Keratinocyte (primary cell): Measurements from ENCODE around the gene ZNF664. TPM values are rescaled to one million over a fixed set of nuclear protein-coding genes. Genes with fewer than 3 reads are reported as not detected.

Experiments used
- DNase-seq: peaks from one replicate; pipeline ENCODE4 v3.0.0-alpha.2; 2011; ENCODE audit warnings: low read depth, missing footprints, low spot score
- FAIRE-seq: peaks from 2 replicates; lab custom pipeline; 2011; peaks lifted over from hg19 to GRCh38; lab: Jason Lieb, UNC
- H2AFZ ChIP-seq: 2 replicates; pipeline ENCODE4 v1.6.0; 2012; ENCODE audit warnings: low read length, control low read depth, inconsistent platforms; ENCODE audit not compliant: control insufficient read depth
- H3K27ac ChIP-seq: 2 replicates; pipeline ENCODE4 v1.5.1; 2011; ENCODE audit warnings: low read length; ENCODE audit not compliant: control insufficient read depth, insufficient read depth
- H3K27me3 ChIP-seq: 3 replicates; pipeline ENCODE4 v1.6.0; 2011; ENCODE audit warnings: low read length; ENCODE audit not compliant: control insufficient read depth, insufficient read depth; ENCODE audit errors: extremely low read depth
- H3K36me3 ChIP-seq, 2 experiments: 2 replicates in 1 of 2; 3 replicates in 1 of 2; pipeline ENCODE4 v1.5.1; 2011; ENCODE audit warnings: low read length in 2 of 2, mild to moderate bottlenecking in 1 of 2; ENCODE audit not compliant: control insufficient read depth in 2 of 2, insufficient read depth in 2 of 2; ENCODE audit errors: extremely low read depth in 1 of 2
- H3K4me1 ChIP-seq: 3 replicates; pipeline ENCODE4 v1.5.1; 2011; ENCODE audit warnings: low read length; ENCODE audit not compliant: control insufficient read depth, insufficient read depth; ENCODE audit errors: extremely low read depth
- H3K4me2 ChIP-seq: 3 replicates; pipeline ENCODE4 v1.6.0; 2011; ENCODE audit warnings: low read depth, low read length; ENCODE audit not compliant: control insufficient read depth, insufficient read depth; ENCODE audit errors: extremely low read depth
- H3K4me3 ChIP-seq, 3 experiments: fragments of 200-600 bp in 1 of 3; sonication (generic) in 1 of 3; 2 replicates in 2 of 3; 3 replicates in 1 of 3; pipeline ENCODE4 v1.5.1; 2011 to 2016; ENCODE audit warnings: low read length in 3 of 3, mild to moderate bottlenecking in 3 of 3, control low read depth in 2 of 3, inconsistent platforms in 1 of 3, low read depth in 1 of 3, mixed read lengths in 1 of 3, mixed run types in 1 of 3, moderate library complexity in 1 of 3; ENCODE audit not compliant: control insufficient read depth in 2 of 3, insufficient read depth in 2 of 3; ENCODE audit errors: extremely low read depth in 1 of 3
- H3K79me2 ChIP-seq: 2 replicates; pipeline ENCODE4 v1.6.0; 2012; ENCODE audit warnings: low read length; ENCODE audit not compliant: control insufficient read depth, insufficient read depth
- H3K9ac ChIP-seq: 3 replicates; pipeline ENCODE4 v1.6.0; 2011; ENCODE audit warnings: low read length; ENCODE audit not compliant: control insufficient read depth, insufficient read depth; ENCODE audit errors: extremely low read depth
- H3K9me1 ChIP-seq: 3 replicates; pipeline ENCODE4 v1.6.0; 2011; ENCODE audit warnings: low read length; ENCODE audit not compliant: control insufficient read depth, insufficient read depth; ENCODE audit errors: extremely low read depth
- H3K9me3 ChIP-seq: 2 replicates; pipeline ENCODE4 v1.5.1; 2012; ENCODE audit warnings: low read depth, low read length; ENCODE audit not compliant: control insufficient read depth
- H4K20me1 ChIP-seq: 3 replicates; pipeline ENCODE4 v1.6.0; 2011; ENCODE audit warnings: low read length; ENCODE audit not compliant: control insufficient read depth, insufficient read depth; ENCODE audit errors: extremely low read depth
- CTCF ChIP-seq, 3 experiments: IDR thresholded peaks in 1 of 3; conservative IDR thresholded peaks in 1 of 3; optimal IDR thresholded peaks in 1 of 3; 2 replicates in 2 of 3; 3 replicates in 1 of 3; pipeline versions ENCODE3 to v1.5.1; 2011; ENCODE audit warnings: low read length in 3 of 3, mild to moderate bottlenecking in 3 of 3, moderate library complexity in 2 of 3, control low read depth in 1 of 3, inconsistent platforms in 1 of 3; ENCODE audit not compliant: insufficient read depth in 2 of 3; ENCODE audit errors: extremely low read depth in 1 of 3
- EZH2 ChIP-seq: IDR thresholded peaks from one replicate; pipeline ENCODE4 v1.6.1; 2012; ENCODE audit warnings: inconsistent platforms, mild to moderate bottlenecking, low read length, moderate library complexity
- dilution Hi-C: fragments of 300-500 bp; cut with MboI; formaldehyde crosslinking; loops from one replicate; pipeline ENCODE4 v1.7.0; 2020; ENCODE audit warnings: low sequenced_read_pairs; ENCODE audit not compliant: extremely low pct_ligation_motif_present
- polyA plus RNA-seq, 5 experiments: library from polyadenylated mRNA; depleted of rRNA in 3 of 5; stranded (reverse) in 3 of 5; stranded (forward) in 1 of 5; unstranded in 1 of 5; fragments of >200 nt; gene quantifications; 1 replicate in 1 of 5; 2 replicates in 3 of 5; 3 replicates in 1 of 5; pipeline versions ENCODE4 v1.2.1 to v1.2.3, GENCODE V29; 2011 to 2012; ENCODE audit warnings: missing spikeins in 2 of 5, low read depth in 1 of 5, low replicate concordance in 1 of 5

The ZNF664 gene
- polyA plus RNA-seq, 1 donor (not counting 4 experiments of a cell fraction or from before 2014, with no cell fraction given) = 48.7 TPM

- DNase-seq (no peak), FAIRE-seq (no peak)
- no peak overlapping the region for H2AFZ ChIP-seq
- H3K36me3 ChIP-seq = peaks cover 0 to 1% of the 10 kb centered on the region in 2 experiments
- no peak overlapping the region for H3K9ac ChIP-seq
- H4K20me1 ChIP-seq = no peaks in the 10 kb centered on the region
- TF ChIP-seq EZH2 = no peak
- no peak for TF ChIP-seq CTCF (optimal IDR thresholded peaks at IDR 0.05 in 1 of 3, IDR thresholded peaks at IDR 0.05 in 1 of 3, conservative IDR thresholded peaks at IDR 0.05 in 1 of 3; ENCODE audit: extremely low read depth in 1 of 3, insufficient read depth in 2 of 3, low read length in 3 of 3)
- H3K4me2 ChIP-seq = no peak overlapping the region
- H3K27ac ChIP-seq = no peak overlapping the region
- no peak overlapping the region for H3K4me3 ChIP-seq
- no peaks in the 10 kb centered on the region for H3K4me1 ChIP-seq
- H3K9me3 ChIP-seq = no peaks in the 10 kb centered on the region
- dilution Hi-C loops = no loop called here
- H3K79me2 ChIP-seq = no peaks in the 10 kb centered on the region
- H3K9me1 ChIP-seq = no peaks in the 10 kb centered on the region
- H3K27me3 ChIP-seq = no peaks in the 10 kb centered on the region
Measured at GRCh38 chr12:123958876-123959275, 14.1 kb upstream of the ZNF664 start.

- Histone ChIP-seq H2AFZ (no peak overlapping the region), H3K4me1 (no peaks in the 10 kb centered on the region), H3K4me3 (no peak overlapping the region), H3K27ac (no peak overlapping the region), H3K27me3 (no peaks in the 10 kb centered on the region), H3K9ac (no peak overlapping the region), H3K9me1 (no peaks in the 10 kb centered on the region), H3K79me2 (no peaks in the 10 kb centered on the region), H4K20me1 (no peaks in the 10 kb centered on the region), H3K9me3 (no peaks in the 10 kb centered on the region), H3K36me3 (peaks cover 0 to 1% of the 10 kb centered on the region in 2 experiments), H3K4me2 (no peak overlapping the region)
- no peak for TF ChIP-seq CTCF (optimal IDR thresholded peaks at IDR 0.05 in 1 of 3, IDR thresholded peaks at IDR 0.05 in 1 of 3, conservative IDR thresholded peaks at IDR 0.05 in 1 of 3; ENCODE audit: extremely low read depth in 1 of 3, insufficient read depth in 2 of 3, low read length in 3 of 3)
- no peak for TF ChIP-seq EZH2
- DNase-seq (no peak), FAIRE-seq (no peak)
- dilution Hi-C loops = no loop called here
Measured at GRCh38 chr12:123960029-123960735, 12.8 kb upstream of the ZNF664 start.
